IPS-15b (cell line): ENCODE data around the gene CHSY1.

Experiments used
- H3K27me3 ChIP-seq: one replicate; pipeline ENCODE4 v1.6.1; 2013; ENCODE audit warnings: low read length; ENCODE audit not compliant: control insufficient read depth, insufficient read depth
- H3K36me3 ChIP-seq: one replicate; pipeline ENCODE4 v1.6.1; 2013; ENCODE audit warnings: low read length; ENCODE audit not compliant: control insufficient read depth, insufficient read depth
- H3K4me1 ChIP-seq: one replicate; pipeline ENCODE4 v1.6.1; 2013; ENCODE audit warnings: mild to moderate bottlenecking, low read length; ENCODE audit not compliant: control insufficient read depth, insufficient read depth
- H3K4me3 ChIP-seq: one replicate; pipeline ENCODE4 v1.5.1; 2013; ENCODE audit warnings: low read depth, low read length
- H3K9ac ChIP-seq: one replicate; pipeline ENCODE4 v1.6.1; 2013; ENCODE audit warnings: low read depth, mild to moderate bottlenecking, low read length
- H3K9me3 ChIP-seq: one replicate; pipeline ENCODE4 v1.6.1; 2013; ENCODE audit warnings: mild to moderate bottlenecking, low read length; ENCODE audit not compliant: control insufficient read depth, insufficient read depth

The CHSY1 gene

GRCh38 chr15:101179341-101180153 is 72.3 kb downstream of the CHSY1 start:
- Histone ChIP-seq H3K4me3 (no peak overlapping the region), H3K4me1 (peaks cover 4% of the 10 kb centered on the region), H3K27me3 (no peaks in the 10 kb centered on the region), H3K9me3 (no peaks in the 10 kb centered on the region), H3K9ac (no peak overlapping the region), H3K36me3 (peaks cover 23% of the 10 kb centered on the region)

GRCh38 chr15:101178931-101179330 is 72.9 kb downstream of the CHSY1 start:
- H3K36me3 ChIP-seq, result peaks cover 28% of the 10 kb centered on the region
- no peak overlapping the region for H3K9ac ChIP-seq
- no peaks in the 10 kb centered on the region for H3K27me3 ChIP-seq
- H3K4me1 ChIP-seq, result peaks cover 4% of the 10 kb centered on the region
- no peaks in the 10 kb centered on the region for H3K9me3 ChIP-seq
- no peak overlapping the region for H3K4me3 ChIP-seq

DNA sequence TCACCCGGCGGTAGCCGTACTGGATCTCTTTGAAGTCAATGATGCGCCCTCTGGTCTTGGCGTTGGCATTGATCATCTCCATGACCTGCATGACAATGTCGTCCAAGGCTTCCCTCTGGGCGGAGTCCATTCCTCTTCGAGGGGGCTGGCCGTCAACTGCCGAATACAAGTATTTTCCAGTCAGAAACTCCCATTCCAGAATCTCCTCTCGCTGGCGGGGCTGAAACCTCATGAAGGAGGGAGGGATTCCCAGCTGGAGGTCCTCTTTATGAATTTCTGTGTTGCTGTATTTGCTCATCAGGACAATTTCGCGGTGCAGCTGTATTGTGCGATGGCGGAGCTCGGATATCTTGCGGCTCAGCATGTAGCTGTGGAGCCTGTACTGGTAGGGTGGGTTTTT is 73.4 kb downstream of the CHSY1 start:
- Histone ChIP-seq H3K36me3 (peaks cover 28% of the 10 kb centered on the region), H3K9me3 (no peaks in the 10 kb centered on the region), H3K27me3 (no peaks in the 10 kb centered on the region), H3K9ac (no peak overlapping the region), H3K4me1 (peaks cover 4% of the 10 kb centered on the region), H3K4me3 (no peak overlapping the region)

DNA sequence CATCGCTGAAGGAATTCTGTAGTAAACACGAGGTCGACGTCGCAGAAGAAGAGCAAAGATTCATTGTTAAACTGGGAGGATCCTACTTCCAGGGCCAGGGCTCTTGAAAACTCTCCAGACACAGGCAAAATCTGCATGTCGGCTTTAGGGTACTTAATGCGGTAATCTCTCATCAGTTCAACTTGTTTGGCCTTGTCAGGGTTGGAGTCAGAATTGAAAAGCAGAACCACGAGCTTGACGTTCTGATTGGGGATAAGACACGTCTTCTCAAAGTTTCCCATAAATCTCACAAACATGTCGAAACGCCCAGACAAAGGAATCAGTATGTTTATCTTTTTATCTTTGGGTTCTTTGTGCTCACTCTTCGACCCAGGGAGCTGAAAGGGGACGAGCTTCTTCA is 74.0 kb downstream of the CHSY1 start:
- H3K4me3 ChIP-seq, result no peak overlapping the region
- H3K4me1 ChIP-seq, result peaks cover 4% of the 10 kb centered on the region
- peaks cover 28% of the 10 kb centered on the region for H3K36me3 ChIP-seq
- H3K9me3 ChIP-seq, result no peaks in the 10 kb centered on the region
- H3K9ac ChIP-seq, result no peak overlapping the region
- no peaks in the 10 kb centered on the region for H3K27me3 ChIP-seq

- Histone ChIP-seq H3K27me3 (no peaks in the 10 kb centered on the region), H3K4me3 (no peak overlapping the region), H3K9ac (no peak overlapping the region), H3K4me1 (peaks cover 4% of the 10 kb centered on the region), H3K9me3 (no peaks in the 10 kb centered on the region), H3K36me3 (peaks cover 28% of the 10 kb centered on the region)
These were observed 75.2 kb downstream of the CHSY1 start for GRCh38 chr15:101176625-101177024.

DNA sequence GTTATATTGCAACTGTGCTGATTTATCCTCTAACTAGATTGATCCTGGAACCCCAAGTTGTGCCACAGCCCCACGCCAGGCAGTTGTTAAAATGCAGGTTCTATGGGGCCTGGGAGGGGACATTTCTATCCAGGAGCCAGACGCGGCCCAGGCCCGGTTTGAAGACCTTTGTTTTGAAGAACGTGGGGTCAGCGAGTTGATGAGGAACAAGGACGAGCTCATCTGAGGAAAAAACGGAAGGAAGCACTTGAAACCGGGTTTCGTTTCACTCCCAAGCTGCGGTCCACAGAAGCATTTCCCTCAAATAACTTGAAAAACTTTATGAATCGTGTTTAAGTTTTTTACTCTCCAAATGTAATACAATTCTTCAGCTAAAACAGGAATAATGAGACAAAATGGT is 76.4 kb downstream of the CHSY1 start:
- no peaks in the 10 kb centered on the region for H3K9me3 ChIP-seq
- no peaks in the 10 kb centered on the region for H3K27me3 ChIP-seq
- no peak overlapping the region for H3K9ac ChIP-seq
- no peak overlapping the region for H3K4me3 ChIP-seq
- H3K4me1 ChIP-seq, result peaks cover 4% of the 10 kb centered on the region
- H3K36me3 ChIP-seq, result peaks cover 26% of the 10 kb centered on the region

- Histone ChIP-seq H3K9ac (no peak overlapping the region), H3K4me3 (no peak overlapping the region), H3K4me1 (no peaks in the 10 kb centered on the region), H3K9me3 (no peaks in the 10 kb centered on the region), H3K36me3 (peaks cover 26% of the 10 kb centered on the region), H3K27me3 (no peaks in the 10 kb centered on the region)
These were observed 77.5 kb downstream of the CHSY1 start for GRCh38 chr15:101174152-101174920.

- Histone ChIP-seq H3K4me3 (no peak overlapping the region), H3K4me1 (no peaks in the 10 kb centered on the region), H3K9me3 (no peaks in the 10 kb centered on the region), H3K27me3 (no peaks in the 10 kb centered on the region), H3K9ac (no peak overlapping the region), H3K36me3 (peaks cover 26% of the 10 kb centered on the region)
These were observed 78.4 kb downstream of the CHSY1 start for GRCh38 chr15:101173233-101174119.

DNA sequence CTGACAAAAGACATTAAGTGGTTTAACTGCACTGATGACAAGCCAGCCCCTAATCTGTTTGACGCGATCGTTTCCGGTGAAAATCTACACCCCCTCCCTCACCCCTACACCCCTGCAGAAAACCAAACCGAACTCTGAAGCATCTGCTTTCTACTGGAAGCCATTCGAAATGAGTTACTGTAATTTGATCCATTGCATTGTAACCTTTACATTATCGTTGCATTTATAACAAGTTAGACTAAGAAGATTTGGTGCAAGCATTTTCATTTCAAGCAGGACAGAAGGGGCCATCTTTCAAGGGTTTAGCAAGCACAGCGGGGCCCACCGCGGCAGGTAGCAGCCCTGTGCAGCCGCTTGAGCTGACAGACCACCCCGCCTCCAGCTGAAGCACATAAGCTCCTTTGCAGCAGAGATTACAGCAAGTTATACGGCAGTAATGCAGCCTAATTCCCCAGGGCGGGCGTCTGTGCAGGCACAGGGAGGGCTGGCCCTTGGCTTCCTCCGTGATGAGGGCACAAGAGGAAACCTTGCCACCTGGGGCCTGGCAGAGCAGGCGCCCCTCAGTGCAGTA is 79.3 kb downstream of the CHSY1 start:
- Histone ChIP-seq H3K9me3 (no peaks in the 10 kb centered on the region), H3K27me3 (no peaks in the 10 kb centered on the region), H3K9ac (no peak overlapping the region), H3K4me3 (no peak overlapping the region), H3K36me3 (peaks cover 17% of the 10 kb centered on the region), H3K4me1 (no peaks in the 10 kb centered on the region)

GRCh38 chr15:101171954-101172353 is 79.9 kb downstream of the CHSY1 start:
- H3K27me3 ChIP-seq, result no peaks in the 10 kb centered on the region
- H3K9me3 ChIP-seq, result no peaks in the 10 kb centered on the region
- H3K9ac ChIP-seq, result no peak overlapping the region
- H3K4me3 ChIP-seq, result no peak overlapping the region
- no peaks in the 10 kb centered on the region for H3K4me1 ChIP-seq
- peaks cover 13% of the 10 kb centered on the region for H3K36me3 ChIP-seq
